NCI-H526 treated with DMSO at 0.1 percent for 48 hours (cell line): ENCODE data around the gene CACNB2.
A peak's percentile ranks its signal among the peaks of the same experiment; 100 is the strongest.

Experiments
- DNase-seq: peaks from one replicate; lab custom pipeline; 2025; lab: John Stamatoyannopoulos, UW

The CACNB2 gene

GRCh38 chr10:18293536-18294510, 153.6 kb downstream of the CACNB2 start:
- no peak for DNase-seq

GRCh38 chr10:18294633-18295032, 154.4 kb downstream of the CACNB2 start:
- no peak for DNase-seq

GRCh38 chr10:18297659-18298058, 157.4 kb downstream of the CACNB2 start:
- DNase-seq, result no peak

GRCh38 chr10:18298256-18298655, 158.0 kb downstream of the CACNB2 start:
- DNase-seq, result no peak

GRCh38 chr10:18303851-18304801, 163.9 kb downstream of the CACNB2 start:
- no peak for DNase-seq

- DNase-seq, result no peak
Observed at GRCh38 chr10:18306031-18306430, 165.8 kb downstream of the CACNB2 start.

GRCh38 chr10:18308600-18308999, 168.4 kb downstream of the CACNB2 start:
- DNase-seq, result no peak

GRCh38 chr10:18310761-18311160, 170.5 kb downstream of the CACNB2 start:
- no peak for DNase-seq

- DNase-seq, result peak; percentile 29
Observed at GRCh38 chr10:18312374-18313139, 172.3 kb downstream of the CACNB2 start.

- DNase-seq, result no peak
Observed at GRCh38 chr10:18313140-18313530, 172.9 kb downstream of the CACNB2 start.

GRCh38 chr10:18313626-18314025, 173.4 kb downstream of the CACNB2 start:
- DNase-seq, result no peak

- no peak for DNase-seq
Observed at GRCh38 chr10:18319628-18320027, 179.4 kb downstream of the CACNB2 start.

- no peak for DNase-seq
Observed at GRCh38 chr10:18321371-18321770, 181.1 kb downstream of the CACNB2 start.

- DNase-seq, result no peak
Observed at GRCh38 chr10:18323916-18324315, 183.7 kb downstream of the CACNB2 start.

GRCh38 chr10:18325410-18325809, 185.2 kb downstream of the CACNB2 start:
- DNase-seq, result no peak

GRCh38 chr10:18325889-18326531, 185.8 kb downstream of the CACNB2 start:
- no peak for DNase-seq

GRCh38 chr10:18328941-18329340, 188.7 kb downstream of the CACNB2 start:
- DNase-seq, result no peak

- no peak for DNase-seq
Observed at GRCh38 chr10:18332048-18332447, 191.8 kb downstream of the CACNB2 start.

- no peak for DNase-seq
Observed at GRCh38 chr10:18332484-18332883, 192.3 kb downstream of the CACNB2 start.

- no peak for DNase-seq
Observed at GRCh38 chr10:18333621-18334020, 193.4 kb downstream of the CACNB2 start.

GRCh38 chr10:18334116-18334867, 194.1 kb downstream of the CACNB2 start:
- no peak for DNase-seq
